Tibial artery (tissue), 4 donors: Measurements from ENCODE around the gene GPR161.

Experiments used
- DNase-seq, 2 donors: peaks; one replicate each; pipeline ENCODE4 v3.0.0-alpha.2; 2019
- H3K27ac ChIP-seq, 2 donors: fragments of 200-600 bp; sonication (generic) in 1 of 2; 1 replicate in 1 of 2; 2 replicates in 1 of 2; pipeline ENCODE4 v1.5.1; 2018 to 2019; ENCODE audit warnings: mild to moderate bottlenecking in 1 of 2
- H3K27me3 ChIP-seq, 2 donors: fragments of 200-600 bp; sonication (generic) in 1 of 2; one replicate each; pipeline versions ENCODE4 v1.5.1 to v1.6.0; 2016 to 2019
- H3K36me3 ChIP-seq, 3 donors: fragments of 200-600 bp; sonication (generic) in 2 of 3; one replicate each; pipeline ENCODE4 v1.5.1; 2016 to 2019; ENCODE audit warnings: mild to moderate bottlenecking in 2 of 3
- H3K4me1 ChIP-seq, 4 donors: fragments of 200-600 bp; sonication (generic) in 2 of 4; 1 replicate in 3 of 4; 2 replicates in 1 of 4; pipeline ENCODE4 v1.5.1; 2016 to 2019
- H3K4me3 ChIP-seq, 2 donors: fragments of 200-600 bp; sonication (generic) in 1 of 2; 1 replicate in 1 of 2; 2 replicates in 1 of 2; pipeline ENCODE4 v1.5.1; 2018 to 2019; ENCODE audit warnings: mild to moderate bottlenecking in 2 of 2
- H3K9me3 ChIP-seq, 3 donors: fragments of 200-600 bp; sonication (generic) in 1 of 3; one replicate each; pipeline ENCODE4 v1.5.1; 2016 to 2019
- intact Hi-C: fragments of 100-400 bp; cut with DNase I; formaldehyde crosslinking; loops from one replicate; pipeline ENCODE4 v1.15.0; 2023; ENCODE audit warnings: low total_unique reads
- TF ChIP-seq, protein P1 (sequence below), 2 experiments: fragments of 200-600 bp in 1 of 2; fragments of 450-650 bp in 1 of 2; IDR thresholded peaks; one replicate each; pipeline ENCODE4 v1.5.1; 2017 to 2019; ENCODE audit warnings: antibody characterized with exemption in 2 of 2, mild to moderate bottlenecking in 1 of 2, moderate library complexity in 1 of 2

The GPR161 gene

DNA sequence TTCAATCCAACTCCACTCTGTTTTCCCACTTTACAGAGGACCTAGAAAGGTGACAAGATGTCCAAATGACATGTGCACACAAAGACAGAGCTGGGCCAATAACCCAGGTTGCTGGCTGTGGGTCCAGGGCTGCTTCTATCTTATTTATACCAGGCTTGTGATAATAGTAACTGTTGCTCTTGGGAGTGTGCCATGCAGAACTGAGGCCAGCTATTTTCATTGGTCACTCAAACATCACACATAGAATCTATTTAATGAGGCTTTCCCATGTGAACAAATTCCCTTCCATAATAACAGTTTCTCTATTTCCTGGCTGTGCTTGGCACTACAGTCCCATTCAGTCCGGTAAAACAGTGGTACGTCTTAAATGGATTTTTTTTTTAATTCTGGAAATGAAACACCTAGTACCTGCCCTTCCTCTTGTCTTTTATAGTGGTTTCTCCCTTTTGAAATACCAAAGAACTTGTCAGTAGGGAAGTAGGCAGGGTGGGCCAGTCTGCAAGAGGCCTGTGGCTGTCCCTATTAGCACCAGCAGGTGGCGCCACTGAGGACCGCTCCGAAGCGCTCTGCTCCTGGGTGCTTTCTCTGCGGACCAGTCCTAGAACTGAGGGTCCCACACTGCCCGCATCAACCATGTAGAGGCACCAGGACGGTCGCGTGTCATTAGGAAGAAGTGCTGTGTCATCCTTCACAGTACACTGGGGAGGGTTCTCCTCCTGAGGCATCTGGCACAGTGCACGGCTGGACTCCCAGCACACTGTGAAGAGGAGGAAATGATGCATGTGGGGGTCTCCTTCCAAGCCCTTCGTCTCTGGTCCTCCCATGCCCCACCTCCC, 52.1 kb downstream of the GPR161 start:
- Histone ChIP-seq H3K4me3 (peak overlapping the region; percentile 24 to 28), H3K36me3 (peaks cover 0 to 13% (median 0%) of the 10 kb centered on the region in 3 donors), H3K9me3 (no peaks in the 10 kb centered on the region), H3K27ac (peak overlapping the region; percentile 74 to 79), H3K27me3 (no peaks in the 10 kb centered on the region), H3K4me1 (peaks cover 0 to 38% (median 33%) of the 10 kb centered on the region in 4 donors)
- DNase-seq: peak; percentile 45 to 80
- TF ChIP-seq, protein P1, sequence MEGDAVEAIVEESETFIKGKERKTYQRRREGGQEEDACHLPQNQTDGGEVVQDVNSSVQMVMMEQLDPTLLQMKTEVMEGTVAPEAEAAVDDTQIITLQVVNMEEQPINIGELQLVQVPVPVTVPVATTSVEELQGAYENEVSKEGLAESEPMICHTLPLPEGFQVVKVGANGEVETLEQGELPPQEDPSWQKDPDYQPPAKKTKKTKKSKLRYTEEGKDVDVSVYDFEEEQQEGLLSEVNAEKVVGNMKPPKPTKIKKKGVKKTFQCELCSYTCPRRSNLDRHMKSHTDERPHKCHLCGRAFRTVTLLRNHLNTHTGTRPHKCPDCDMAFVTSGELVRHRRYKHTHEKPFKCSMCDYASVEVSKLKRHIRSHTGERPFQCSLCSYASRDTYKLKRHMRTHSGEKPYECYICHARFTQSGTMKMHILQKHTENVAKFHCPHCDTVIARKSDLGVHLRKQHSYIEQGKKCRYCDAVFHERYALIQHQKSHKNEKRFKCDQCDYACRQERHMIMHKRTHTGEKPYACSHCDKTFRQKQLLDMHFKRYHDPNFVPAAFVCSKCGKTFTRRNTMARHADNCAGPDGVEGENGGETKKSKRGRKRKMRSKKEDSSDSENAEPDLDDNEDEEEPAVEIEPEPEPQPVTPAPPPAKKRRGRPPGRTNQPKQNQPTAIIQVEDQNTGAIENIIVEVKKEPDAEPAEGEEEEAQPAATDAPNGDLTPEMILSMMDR (IDR thresholded peaks at IDR 0.05): peak; percentile 79 to 91
- intact Hi-C loops: loop anchor here (5.0 to 10.0 kb wide), 4 partner anchors 38 to 360 kb away; partner anchors contain the start of gene MPZL1

DNA sequence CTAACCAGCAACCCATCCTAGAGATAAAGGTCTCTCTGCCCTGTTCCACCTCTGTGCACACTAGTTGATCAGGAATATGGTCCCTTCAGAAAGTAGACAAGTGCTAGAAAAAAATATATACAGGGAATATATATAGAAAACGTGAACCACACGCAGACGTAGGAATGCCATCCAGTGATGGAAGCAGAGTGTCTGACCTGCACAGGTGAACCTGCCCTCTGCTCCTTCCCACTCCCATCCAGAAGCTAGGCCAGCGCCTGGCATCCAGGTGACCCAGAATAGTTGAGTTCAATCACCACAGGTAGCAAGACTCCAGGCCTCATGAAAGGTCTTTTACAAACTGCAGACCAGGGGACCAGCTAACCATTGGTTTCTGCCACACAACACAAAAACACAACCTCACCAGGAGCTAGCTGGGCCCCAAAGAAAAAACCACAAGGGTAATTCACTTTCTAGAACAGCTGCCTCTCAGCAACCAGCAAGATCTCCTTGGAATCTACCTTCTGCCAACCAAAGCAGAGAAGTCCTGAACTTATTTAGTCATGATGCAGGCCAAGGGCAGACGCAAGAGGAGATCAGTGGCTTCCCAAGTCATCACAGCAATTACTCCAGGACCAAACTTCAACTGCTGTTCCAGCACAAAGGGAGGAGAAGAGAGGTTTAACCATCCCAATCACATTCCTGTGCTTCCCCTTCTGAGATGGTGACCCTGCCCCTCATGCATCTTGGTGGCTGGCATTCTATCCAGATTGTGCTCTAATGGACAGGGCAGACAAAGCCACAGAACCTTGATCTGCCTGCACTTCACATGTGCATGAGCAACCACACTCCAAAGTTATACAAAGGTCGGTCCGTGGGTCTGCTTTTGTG, 53.0 kb downstream of the GPR161 start:
- H3K4me1 ChIP-seq: peaks cover 0 to 39% (median 33%) of the 10 kb centered on the region in 4 donors
- H3K36me3 ChIP-seq: peaks cover 0 to 16% (median 4%) of the 10 kb centered on the region in 3 donors
- DNase-seq: no peak
- intact Hi-C loops: loop anchor here (10.0 kb wide), 3 partner anchors 61 to 359 kb away; partner anchors contain the start of gene MPZL1
- TF ChIP-seq, protein P1 (IDR thresholded peaks at IDR 0.05): no peak
- no peaks in the 10 kb centered on the region for H3K27me3 ChIP-seq
- H3K9me3 ChIP-seq: no peaks in the 10 kb centered on the region
- peak overlapping the region; percentile 74 to 79 for H3K27ac ChIP-seq
- no peak overlapping the region for H3K4me3 ChIP-seq

DNA sequence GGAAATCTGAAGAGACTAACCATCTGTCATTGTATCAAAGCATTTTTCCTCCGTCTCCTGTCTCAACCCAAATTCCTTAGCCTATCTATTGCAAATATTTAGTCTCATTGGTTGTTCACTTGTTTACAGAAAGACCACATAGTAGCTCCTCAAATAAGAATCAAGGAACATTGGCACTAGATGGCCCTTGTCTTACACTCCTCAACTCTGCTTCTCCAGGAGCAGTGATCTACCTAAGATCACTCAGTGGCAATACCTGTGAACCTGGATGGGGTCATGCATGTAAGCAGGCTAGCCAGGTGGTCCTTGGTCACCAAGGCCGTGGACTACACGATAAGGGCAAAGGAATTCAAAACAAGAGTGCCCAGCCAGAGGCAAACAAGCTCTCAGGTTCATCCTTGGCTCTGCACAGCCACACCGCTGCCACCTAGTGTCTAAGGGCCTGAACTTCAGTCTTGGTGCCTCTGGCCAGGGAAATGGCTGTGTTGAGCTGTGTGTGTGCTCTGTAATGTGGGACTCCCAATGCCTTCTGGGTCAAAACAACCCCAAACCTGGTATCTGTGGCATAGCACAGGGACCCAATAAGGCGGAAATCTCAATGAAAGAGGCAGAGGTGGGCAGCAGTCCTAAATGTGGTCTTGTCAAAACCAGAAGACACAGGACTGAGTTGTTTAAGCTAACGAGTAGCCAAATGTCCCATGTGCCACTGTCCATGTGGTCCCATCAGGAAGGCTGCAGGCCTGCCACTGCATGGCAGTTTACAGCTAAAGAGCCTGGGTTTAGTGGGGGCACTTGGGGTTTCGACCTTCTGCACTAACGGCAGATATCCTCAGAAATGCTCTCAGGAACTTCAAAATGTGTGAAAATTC, 54.5 kb downstream of the GPR161 start:
- Histone ChIP-seq H3K27me3 (no peaks in the 10 kb centered on the region), H3K4me3 (no peak overlapping the region), H3K4me1 (peaks cover 0 to 39% (median 33%) of the 10 kb centered on the region in 4 donors), H3K9me3 (no peaks in the 10 kb centered on the region), H3K36me3 (peaks cover 5 to 28% (median 18%) of the 10 kb centered on the region in 3 donors), H3K27ac (peak overlapping the region; percentile 74 to 79)
- peak; percentile 69 to 84 for DNase-seq
- TF ChIP-seq, protein P1 (IDR thresholded peaks at IDR 0.05): peak; percentile 74 to 88
- intact Hi-C loops: loop anchor here (10.0 kb wide), 3 partner anchors 63 to 357 kb away; partner anchors contain the start of gene MPZL1

DNA sequence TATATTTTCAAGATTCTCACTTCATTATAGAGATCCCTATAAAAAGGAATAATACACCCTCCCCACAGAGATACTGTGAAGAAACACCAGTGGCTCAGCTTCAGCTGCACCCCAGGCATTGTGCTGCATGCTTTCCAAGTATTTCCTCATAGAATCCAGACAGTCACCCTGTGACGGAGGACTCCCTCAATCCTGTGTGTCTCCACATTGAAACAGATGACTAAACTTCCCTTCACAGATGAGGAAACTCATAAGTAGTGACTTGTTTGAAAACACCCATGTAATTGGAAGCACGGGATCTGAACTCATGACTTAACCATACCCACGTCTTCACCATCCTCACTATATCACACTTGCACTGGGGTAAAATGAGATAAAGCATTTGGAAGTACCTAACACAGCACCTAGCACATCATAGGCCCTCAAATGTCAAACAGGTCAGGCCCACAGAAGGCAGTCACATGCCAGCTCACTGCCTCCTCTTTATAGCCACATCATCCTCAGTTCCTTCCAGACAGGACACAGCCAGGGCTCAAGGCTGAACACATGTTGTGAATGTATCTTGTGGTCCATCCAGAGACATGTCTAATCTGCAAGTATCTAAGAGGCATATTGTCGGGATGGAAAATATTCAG, 55.2 kb downstream of the GPR161 start:
- peaks cover 0 to 37% (median 31%) of the 10 kb centered on the region in 4 donors for H3K4me1 ChIP-seq
- TF ChIP-seq, protein P1 (IDR thresholded peaks at IDR 0.05): no peak
- H3K27ac ChIP-seq: peak overlapping the region; percentile 14 to 74
- peak in 1 of 2 donors; percentile 58 for DNase-seq
- no peaks in the 10 kb centered on the region for H3K27me3 ChIP-seq
- intact Hi-C loops: loop anchor here (10.0 kb wide), 3 partner anchors 63 to 357 kb away; partner anchors contain the start of gene MPZL1
- H3K9me3 ChIP-seq: no peaks in the 10 kb centered on the region
- no peak overlapping the region for H3K4me3 ChIP-seq
- H3K36me3 ChIP-seq: peaks cover 11 to 31% (median 25%) of the 10 kb centered on the region in 3 donors
